Measurements from ENCODE around the gene CAMK1D. TPM values are rescaled to one million over a fixed set of nuclear protein-coding genes. Genes with fewer than 3 reads are reported as not detected.

Gene CAMK1D
- total RNA-seq, 1 experiment from 2014 or later = 10.2 TPM

GRCh38 chr10:12351447-12351846 is 2.1 kb downstream of the CAMK1D start:
- ChIA-PET CTCF (interaction anchor here (1.2 to 3.0 kb wide), 2 partner anchors 8 to 133 kb away, joined by 4 to 11 read pairs; no protein-coding TSS in a partner anchor), POLR2A (no interaction called here)
- 0 out of 2 replicates have a peak overlapping the region, but pooled peaks have one; percentile 20 for H3K4me3 Mint-ChIP-seq
- H3K27ac Mint-ChIP-seq = no peak overlapping the region
- peaks cover 50% of the 10 kb centered on the region for H3K4me1 Mint-ChIP-seq
- H3K36me3 Mint-ChIP-seq = peaks cover 2% of the 10 kb centered on the region; the same call in 1 of the 2 replicates
- H3K27me3 Mint-ChIP-seq (ENCODE audit: low read depth) = peaks cover 46% of the 10 kb centered on the region
- no peaks in the 10 kb centered on the region for H3K9me3 Mint-ChIP-seq
- ATAC-seq (no peak), DNase-seq (ENCODE audit: low spot score) (no peak)
- TF ChIP-seq TCF7 (CRISPR knock-in tag; IDR thresholded peaks at IDR 0.05; ENCODE audit: low read depth) = no peak
- no peak for TF ChIP-seq ZNF219 (CRISPR knock-in tag; IDR thresholded peaks at IDR 0.05; ENCODE audit: borderline replicate concordance)
- TF ChIP-seq GRHL2 (CRISPR knock-in tag; IDR thresholded peaks at IDR 0.05; ENCODE audit: insufficient replicate concordance, severe bottlenecking) = no peak
- no peak for TF ChIP-seq ZNF532 (CRISPR knock-in tag; IDR thresholded peaks at IDR 0.05; ENCODE audit: borderline replicate concordance)
- no peak for TF ChIP-seq FOXJ3 (CRISPR knock-in tag; IDR thresholded peaks at IDR 0.05; ENCODE audit: borderline replicate concordance)
- no peak for TF ChIP-seq IRF2 (CRISPR knock-in tag; IDR thresholded peaks at IDR 0.05; ENCODE audit: borderline replicate concordance, low read depth)
- TF ChIP-seq PRDM15 (CRISPR knock-in tag; IDR thresholded peaks at IDR 0.05) = no peak
- no peak for TF ChIP-seq ERG (CRISPR knock-in tag; IDR thresholded peaks at IDR 0.05)
- TF ChIP-seq JAZF1 (CRISPR knock-in tag; IDR thresholded peaks at IDR 0.05) = no peak
- no peak for TF ChIP-seq SP1 (CRISPR knock-in tag; conservative IDR thresholded peaks at IDR 0.05)

- Mint-ChIP-seq H3K4me1 (peaks cover 53% of the 10 kb centered on the region), H3K4me3 (no peak overlapping the region), H3K27ac (no peak overlapping the region), H3K27me3 (ENCODE audit: low read depth) (peaks cover 43% of the 10 kb centered on the region), H3K36me3 (peaks cover 2% of the 10 kb centered on the region; the same call in 1 of the 2 replicates), H3K9me3 (no peaks in the 10 kb centered on the region)
- DNase-seq (ENCODE audit: low spot score) (no peak), ATAC-seq (no peak)
- ChIA-PET POLR2A (interaction anchor here (1.3 kb wide), 1 partner anchor 13 kb away, joined by 3 read pairs; no protein-coding TSS in a partner anchor), CTCF (no interaction called here)
- TF ChIP-seq ESRRA (CRISPR knock-in tag; IDR thresholded peaks at IDR 0.05; ENCODE audit: borderline replicate concordance) = no peak
- TF ChIP-seq CREM (CRISPR knock-in tag; IDR thresholded peaks at IDR 0.05) = no peak
- TF ChIP-seq ZNF281 (CRISPR knock-in tag; IDR thresholded peaks at IDR 0.05) = no peak
- TF ChIP-seq NFYB (CRISPR knock-in tag; conservative IDR thresholded peaks at IDR 0.05; ENCODE audit: low read depth) = no peak
- no peak for TF ChIP-seq USF2 (CRISPR knock-in tag; IDR thresholded peaks at IDR 0.05)
- TF ChIP-seq TP53 (CRISPR knock-in tag; IDR thresholded peaks at IDR 0.05) = no peak
- no peak for TF ChIP-seq CTCF (IDR thresholded peaks at IDR 0.05)
- no peak for TF ChIP-seq RELA (CRISPR knock-in tag; IDR thresholded peaks at IDR 0.05; ENCODE audit: borderline replicate concordance)
- TF ChIP-seq PRRX2 (CRISPR knock-in tag; IDR thresholded peaks at IDR 0.05) = no peak
- TF ChIP-seq SMAD3 (CRISPR knock-in tag; IDR thresholded peaks at IDR 0.05; ENCODE audit: borderline replicate concordance) = no peak
- no peak for TF ChIP-seq FOXP1 (CRISPR knock-in tag; IDR thresholded peaks at IDR 0.05; ENCODE audit: borderline replicate concordance)
Measured at GRCh38 chr10:12351889-12352288, 2.5 kb downstream of the CAMK1D start.

All from WTC11 (cell line).